Smooth muscle cell (in vitro differentiated cells): ENCODE data around the gene SMIM11. TPM values are rescaled to one million over a fixed set of nuclear protein-coding genes. Genes with fewer than 3 reads are reported as not detected.

ENCODE experiments used
- DNase-seq: peaks from one replicate; lab custom pipeline; 2025; ENCODE audit not compliant: unreplicated experiment; lab: John Stamatoyannopoulos, UW
- H2AFZ ChIP-seq: fragments of 200-600 bp; sonication (generic); 2 replicates; pipeline ENCODE4 v1.6.0; 2016; ENCODE audit warnings: antibody characterized with exemption, low read depth, mild to moderate bottlenecking
- H3F3A ChIP-seq: fragments of 200-600 bp; sonication (generic); 2 replicates; pipeline ENCODE4 v1.6.0; 2017; ENCODE audit warnings: antibody characterized with exemption, low read depth
- H3K27ac ChIP-seq: fragments of 200-600 bp; sonication (generic); 2 replicates; pipeline ENCODE4 v1.5.1; 2016; ENCODE audit warnings: low read depth, mild to moderate bottlenecking
- H3K27me3 ChIP-seq: fragments of 200-600 bp; sonication (generic); 2 replicates; pipeline ENCODE4 v1.6.1; 2016; ENCODE audit warnings: low read depth, mild to moderate bottlenecking
- H3K36me3 ChIP-seq: fragments of 200-600 bp; sonication (generic); 2 replicates; pipeline ENCODE4 v1.5.1; 2016; ENCODE audit warnings: low read depth
- H3K4me1 ChIP-seq: fragments of 200-600 bp; sonication (generic); 2 replicates; pipeline ENCODE4 v1.5.1; 2016; ENCODE audit warnings: low read depth
- H3K4me2 ChIP-seq: fragments of 200-600 bp; sonication (generic); 2 replicates; pipeline ENCODE4 v1.6.0; 2016; ENCODE audit warnings: mild to moderate bottlenecking
- H3K4me3 ChIP-seq: fragments of 200-600 bp; sonication (generic); 2 replicates; pipeline ENCODE4 v1.5.1; 2016; ENCODE audit warnings: mild to moderate bottlenecking
- H3K79me2 ChIP-seq: fragments of 200-600 bp; sonication (generic); 2 replicates; pipeline ENCODE4 v1.6.0; 2016; ENCODE audit warnings: low read depth, mild to moderate bottlenecking
- H3K9ac ChIP-seq: fragments of 200-600 bp; sonication (generic); 2 replicates; pipeline ENCODE4 v1.6.0; 2016; ENCODE audit warnings: low read depth
- H3K9me3 ChIP-seq: fragments of 200-600 bp; sonication (generic); replicated peaks from 2 replicates; pipeline ENCODE4 v1.5.1; 2016; ENCODE audit warnings: low read depth
- H4K20me1 ChIP-seq: fragments of 200-600 bp; sonication (generic); 2 replicates; pipeline ENCODE4 v1.6.0; 2016; ENCODE audit warnings: low read depth
- WGBS: methylation state at CpG from one replicate; pipeline ENCODE4 v1.1.7; 2016; ENCODE audit warnings: low lambda C conversion rate; 5-methylcytosine and 5-hydroxymethylcytosine counted together
- polyA plus RNA-seq: library from polyadenylated mRNA; unstranded; fragments of >200 nt; fragmentation: Nextera tagmentation; extraction: Ambion mirVana; gene quantifications from 2 replicates; pipeline ENCODE4 v1.2.1, GENCODE V29; 2016
- total RNA-seq: library from RNA; depleted of rRNA; stranded (reverse); fragments of >200 nt; gene quantifications from 2 replicates; pipeline ENCODE4 v1.2.3, GENCODE V29; 2014
- TF ChIP-seq, protein P1 (sequence below): fragments of 200-600 bp; sonication (generic); IDR thresholded peaks from 2 replicates; pipeline ENCODE4 v1.5.1; 2017; ENCODE audit warnings: borderline replicate concordance, mild to moderate bottlenecking, antibody characterized with exemption; ENCODE audit not compliant: insufficient read depth, poor library complexity, severe bottlenecking

The SMIM11 gene
- total and polyA plus RNA-seq, 2 experiments from 2014 or later, result 0.57 to 3.8 TPM

DNA sequence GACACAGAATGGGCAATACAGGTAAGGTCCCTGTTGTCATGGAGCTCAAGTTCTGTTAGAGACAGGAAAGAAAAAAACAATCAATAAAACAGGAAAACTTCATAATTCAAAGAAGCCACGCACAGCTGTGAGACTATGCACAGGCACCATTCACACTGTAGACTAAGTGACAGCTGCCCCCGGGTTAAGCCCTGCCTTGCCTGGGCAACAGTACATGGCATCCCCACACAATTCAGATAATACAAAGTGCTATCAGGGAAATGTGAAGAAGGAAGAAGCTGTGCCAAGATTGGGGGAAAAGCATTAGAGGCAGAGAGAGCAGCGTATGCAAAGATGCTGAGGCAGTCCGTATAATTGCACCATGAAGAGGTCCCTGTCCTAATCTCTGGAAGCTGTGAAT lies 20.5 kb upstream of the SMIM11 start:
- Histone ChIP-seq H3K4me2 (no peak overlapping the region), H3F3A (no peaks in the 10 kb centered on the region), H3K27me3 (no peaks in the 10 kb centered on the region), H3K9ac (no peak overlapping the region), H3K79me2 (no peaks in the 10 kb centered on the region), H3K27ac (no peak overlapping the region), H2AFZ (no peak overlapping the region), H3K9me3 (no peaks in the 10 kb centered on the region), H3K36me3 (no peaks in the 10 kb centered on the region), H4K20me1 (no peaks in the 10 kb centered on the region), H3K4me3 (no peak overlapping the region), H3K4me1 (no peaks in the 10 kb centered on the region)
- TF ChIP-seq, protein P1, sequence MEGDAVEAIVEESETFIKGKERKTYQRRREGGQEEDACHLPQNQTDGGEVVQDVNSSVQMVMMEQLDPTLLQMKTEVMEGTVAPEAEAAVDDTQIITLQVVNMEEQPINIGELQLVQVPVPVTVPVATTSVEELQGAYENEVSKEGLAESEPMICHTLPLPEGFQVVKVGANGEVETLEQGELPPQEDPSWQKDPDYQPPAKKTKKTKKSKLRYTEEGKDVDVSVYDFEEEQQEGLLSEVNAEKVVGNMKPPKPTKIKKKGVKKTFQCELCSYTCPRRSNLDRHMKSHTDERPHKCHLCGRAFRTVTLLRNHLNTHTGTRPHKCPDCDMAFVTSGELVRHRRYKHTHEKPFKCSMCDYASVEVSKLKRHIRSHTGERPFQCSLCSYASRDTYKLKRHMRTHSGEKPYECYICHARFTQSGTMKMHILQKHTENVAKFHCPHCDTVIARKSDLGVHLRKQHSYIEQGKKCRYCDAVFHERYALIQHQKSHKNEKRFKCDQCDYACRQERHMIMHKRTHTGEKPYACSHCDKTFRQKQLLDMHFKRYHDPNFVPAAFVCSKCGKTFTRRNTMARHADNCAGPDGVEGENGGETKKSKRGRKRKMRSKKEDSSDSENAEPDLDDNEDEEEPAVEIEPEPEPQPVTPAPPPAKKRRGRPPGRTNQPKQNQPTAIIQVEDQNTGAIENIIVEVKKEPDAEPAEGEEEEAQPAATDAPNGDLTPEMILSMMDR, result no peak
- no peak for DNase-seq
- WGBS, result 95% methylated on average over 4 of the region's 4 CpGs

DNA sequence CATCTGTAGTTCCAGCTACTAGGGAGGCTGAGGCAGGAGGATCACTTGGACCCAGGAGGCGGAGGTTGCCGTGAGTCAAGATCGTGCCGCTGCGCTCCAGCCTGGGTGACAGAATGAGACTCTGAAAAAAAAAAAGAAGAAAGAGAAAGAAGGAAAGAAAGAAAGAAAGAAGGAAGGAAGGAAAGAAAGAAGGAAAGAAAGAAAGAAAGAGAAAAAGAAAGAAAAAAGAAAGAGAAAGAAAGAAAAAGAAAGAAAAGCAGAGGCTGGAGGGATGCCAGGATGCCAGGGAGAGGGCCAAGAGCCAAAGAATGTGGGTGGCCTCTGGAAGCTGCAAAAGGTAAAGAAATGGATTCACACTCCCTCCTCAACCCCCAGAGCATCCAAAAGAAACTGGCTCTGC lies 19.7 kb upstream of the SMIM11 start:
- TF ChIP-seq, protein P1, result no peak
- H3K79me2 ChIP-seq, result no peaks in the 10 kb centered on the region
- H3K9ac ChIP-seq, result no peak overlapping the region
- no peaks in the 10 kb centered on the region for H3F3A ChIP-seq
- no peaks in the 10 kb centered on the region for H4K20me1 ChIP-seq
- H3K4me2 ChIP-seq, result no peak overlapping the region
- no peak overlapping the region for H2AFZ ChIP-seq
- H3K9me3 ChIP-seq, result no peaks in the 10 kb centered on the region
- no peaks in the 10 kb centered on the region for H3K27me3 ChIP-seq
- no peak overlapping the region for H3K27ac ChIP-seq
- no peak overlapping the region for H3K4me3 ChIP-seq
- H3K4me1 ChIP-seq, result no peaks in the 10 kb centered on the region
- 99% methylated on average over 5 of the region's 5 CpGs for WGBS
- no peaks in the 10 kb centered on the region for H3K36me3 ChIP-seq
- DNase-seq, result no peak

DNA sequence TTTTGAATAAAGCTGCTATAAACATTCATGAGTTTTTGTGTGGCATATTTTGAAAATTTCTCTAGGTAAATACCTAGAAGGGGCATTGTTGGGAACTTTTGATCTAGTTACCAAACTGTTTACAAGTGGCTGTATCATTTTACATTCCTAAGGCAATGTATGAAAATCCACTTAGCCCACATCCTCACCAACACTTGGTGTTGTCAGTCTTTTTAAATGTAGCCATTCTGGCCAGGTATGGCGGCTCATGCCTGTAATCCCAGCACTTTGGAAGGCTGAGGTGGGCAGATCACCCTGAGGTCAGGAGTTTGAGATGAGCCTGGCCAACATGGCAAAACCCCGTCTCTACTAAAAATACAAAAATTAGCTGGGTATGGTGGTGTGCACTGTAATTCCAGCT lies 17.4 kb upstream of the SMIM11 start:
- H3K4me3 ChIP-seq, result no peak overlapping the region
- WGBS, result 98% methylated on average over 2 of the region's 2 CpGs

DNA sequence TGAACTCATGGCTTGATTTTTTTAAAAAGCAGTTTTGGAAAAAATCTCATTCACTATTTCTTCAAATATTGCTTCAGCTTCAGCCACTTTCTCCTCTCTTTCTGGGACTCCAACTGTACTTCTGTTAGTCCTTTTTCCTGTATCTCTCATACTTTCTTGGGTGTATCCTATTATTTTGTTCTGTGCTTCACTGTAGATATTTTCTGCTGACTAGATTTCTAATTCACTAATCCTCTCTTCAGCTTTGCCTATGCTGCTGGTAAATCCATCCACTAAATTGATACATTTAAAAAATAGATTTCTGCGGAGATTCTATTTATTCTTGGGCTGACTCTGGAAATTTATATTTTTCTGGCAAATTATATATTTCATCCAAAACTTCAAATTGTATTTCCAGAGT lies 16.4 kb upstream of the SMIM11 start:
- H3K36me3 ChIP-seq, result no peaks in the 10 kb centered on the region
- H3K79me2 ChIP-seq, result no peaks in the 10 kb centered on the region
- H2AFZ ChIP-seq, result no peak overlapping the region
- H3K27ac ChIP-seq, result no peak overlapping the region
- TF ChIP-seq, protein P1, result no peak
- WGBS, result 43% methylated on average over 1 of the region's 1 CpG
- no peaks in the 10 kb centered on the region for H3K27me3 ChIP-seq
- H3K9me3 ChIP-seq, result no peaks in the 10 kb centered on the region
- no peak overlapping the region for H3K4me3 ChIP-seq
- H3K9ac ChIP-seq, result no peak overlapping the region
- no peaks in the 10 kb centered on the region for H4K20me1 ChIP-seq
- DNase-seq, result no peak
- no peak overlapping the region for H3K4me2 ChIP-seq
- no peaks in the 10 kb centered on the region for H3F3A ChIP-seq
- no peaks in the 10 kb centered on the region for H3K4me1 ChIP-seq

More for the DNA sequence above, 17.4 kb upstream of the SMIM11 start:
- Histone ChIP-seq H4K20me1 (no peaks in the 10 kb centered on the region), H3K4me1 (no peaks in the 10 kb centered on the region), H3K9ac (no peak overlapping the region), H3K36me3 (no peaks in the 10 kb centered on the region), H3F3A (no peaks in the 10 kb centered on the region), H3K27ac (no peak overlapping the region), H3K9me3 (no peaks in the 10 kb centered on the region), H3K79me2 (no peaks in the 10 kb centered on the region), H3K27me3 (no peaks in the 10 kb centered on the region), H3K4me2 (no peak overlapping the region), H2AFZ (no peak overlapping the region)
- TF ChIP-seq, protein P1, result no peak
- DNase-seq, result no peak
